Measurements from ENCODE around the gene EFEMP2.

Gene EFEMP2

DNA sequence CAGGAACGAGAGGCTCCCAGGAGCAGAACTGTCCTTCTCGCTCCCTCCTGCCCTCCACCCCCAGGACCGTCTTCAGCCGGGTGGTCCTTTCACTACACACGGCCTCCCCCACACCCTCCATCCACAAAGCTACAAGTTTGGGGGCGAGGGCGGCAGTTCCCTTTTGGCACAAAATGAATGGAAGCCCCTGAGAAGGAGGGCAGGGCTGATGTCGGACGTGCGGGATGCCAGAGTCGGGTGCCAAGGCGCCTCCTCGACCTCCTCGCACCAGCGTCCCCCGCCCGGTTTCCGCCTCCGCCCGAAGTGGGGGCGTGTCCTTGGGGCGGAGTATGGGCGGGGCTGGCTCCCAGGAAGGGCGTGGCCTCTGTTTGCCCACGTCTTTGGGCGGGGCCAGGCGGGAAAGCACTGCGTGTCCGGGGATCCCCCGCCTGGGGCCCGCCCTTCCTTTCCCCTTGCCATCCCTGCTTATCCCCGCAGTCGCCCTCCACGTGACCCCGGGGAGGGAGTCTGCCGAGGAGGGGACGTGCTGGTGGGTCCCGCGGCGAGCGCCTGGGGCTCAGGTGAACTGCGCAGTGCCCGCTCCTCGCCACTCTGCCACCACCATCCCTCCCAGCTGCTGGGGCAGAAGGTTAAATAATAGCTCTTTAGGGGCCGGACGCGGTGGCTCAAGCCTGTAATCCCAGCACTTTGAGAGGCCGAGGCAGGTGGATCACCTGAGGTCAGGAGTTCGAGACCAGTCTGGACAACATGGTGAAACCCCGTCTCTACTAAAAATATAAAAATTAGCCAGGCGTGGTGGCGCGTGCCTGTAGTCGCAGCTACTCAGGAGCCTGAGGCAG is 937 bp upstream of the EFEMP2 start:
- ChIA-PET CTCF (interaction anchor here (1.2 to 2.5 kb wide), 3 partner anchors 11 to 14 kb away, joined by 9 to 11 read pairs (median 11); partner anchors contain the start of genes FIBP and MUS81), POLR2A (interaction anchor here (1.1 to 3.8 kb wide), 4 partner anchors 11 to 17 kb away, joined by 3 to 20 read pairs (median 8); partner anchors contain the start of genes FIBP and MUS81)
- DNase-seq (ENCODE audit: extremely low spot score), result peak; percentile 95
- TF ChIP-seq L3MBTL2 (conservative IDR thresholded peaks at IDR 0.05), result peak; percentile 66
- peak; percentile 50; the same call in 1 of the 2 replicates for TF ChIP-seq HDGF (IDR thresholded peaks at IDR 0.05; ENCODE audit: borderline replicate concordance)
- TF ChIP-seq FOXA1 (IDR thresholded peaks at IDR 0.05), result no peak
- TF ChIP-seq SP1 (IDR thresholded peaks at IDR 0.05), result no peak; the same call in 1 of the 2 replicates
- TF ChIP-seq CTBP1 (IDR thresholded peaks at IDR 0.05; ENCODE audit: borderline replicate concordance), result no peak

DNA sequence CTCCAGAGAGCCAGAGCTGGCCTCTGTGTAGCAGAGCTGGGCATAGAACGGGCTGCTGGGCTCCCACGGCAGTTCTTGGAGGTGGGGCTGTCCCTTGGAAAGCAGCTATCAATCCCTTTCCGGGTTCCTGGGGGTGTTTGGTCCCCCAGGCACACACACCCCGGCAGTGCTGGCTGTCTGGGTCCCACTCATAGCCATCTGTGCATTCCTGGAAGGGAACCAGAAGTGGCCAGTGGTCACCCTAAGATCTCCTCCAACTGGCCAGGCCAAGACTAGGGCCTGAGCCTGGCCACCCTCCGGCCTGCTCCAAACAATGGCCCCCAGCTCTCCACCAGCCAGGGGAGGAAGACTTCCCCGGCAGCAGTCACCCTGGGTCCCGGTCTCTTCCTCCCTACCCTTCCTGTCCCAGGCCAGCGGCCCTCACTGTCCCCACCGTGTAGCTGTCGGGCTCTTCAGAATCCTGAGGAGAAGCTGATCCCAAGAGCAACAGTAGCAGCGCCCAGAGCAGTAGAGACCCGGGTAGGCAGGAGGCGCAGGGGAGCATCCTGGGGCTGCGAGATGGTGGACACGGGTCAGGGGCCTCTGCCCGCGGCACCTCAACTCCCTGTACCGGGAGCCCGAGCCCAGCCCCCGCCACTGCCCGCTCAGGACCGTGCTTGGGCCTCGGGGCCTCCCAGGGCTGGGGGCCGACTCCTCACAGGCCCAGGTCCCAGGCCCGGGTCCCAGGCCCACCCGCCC is 620 bp downstream of the EFEMP2 start:
- ChIA-PET CTCF (interaction anchor here (0.6 to 1.8 kb wide), 4 partner anchors 12 to 505 kb away, joined by 3 to 11 read pairs (median 5); partner anchors contain the start of gene FIBP), POLR2A (interaction anchor here (5.3 to 17.2 kb wide), 2 partner anchors 12 to 17 kb away, joined by 97 to 289 read pairs; partner anchors contain the start of genes CCDC85B, CFL1, FIBP and MUS81)
- DNase-seq (ENCODE audit: extremely low spot score), result no peak
- TF ChIP-seq FOXK2 (IDR thresholded peaks at IDR 0.05) (no peak), NFRKB (IDR thresholded peaks at IDR 0.05) (no peak), LEF1 (IDR thresholded peaks at IDR 0.05; ENCODE audit: borderline replicate concordance) (no peak), ARNT (IDR thresholded peaks at IDR 0.05) (no peak), HDGF (IDR thresholded peaks at IDR 0.05; ENCODE audit: borderline replicate concordance) (no peak), BHLHE40 (IDR thresholded peaks at IDR 0.05; ENCODE audit: borderline replicate concordance) (no peak), CTBP1 (IDR thresholded peaks at IDR 0.05; ENCODE audit: borderline replicate concordance) (no peak), ZNF384 (IDR thresholded peaks at IDR 0.05) (no peak), SP1 (IDR thresholded peaks at IDR 0.05) (no peak), ELF4 (IDR thresholded peaks at IDR 0.05) (no peak), SUZ12 (IDR thresholded peaks at IDR 0.05) (no peak), FOXM1 (IDR thresholded peaks at IDR 0.05; ENCODE audit: borderline replicate concordance) (no peak), FOXA1 (IDR thresholded peaks at IDR 0.05) (no peak), TARDBP (IDR thresholded peaks at IDR 0.05) (no peak), L3MBTL2 (conservative IDR thresholded peaks at IDR 0.05) (no peak)
- TF ChIP-seq, protein P1, sequence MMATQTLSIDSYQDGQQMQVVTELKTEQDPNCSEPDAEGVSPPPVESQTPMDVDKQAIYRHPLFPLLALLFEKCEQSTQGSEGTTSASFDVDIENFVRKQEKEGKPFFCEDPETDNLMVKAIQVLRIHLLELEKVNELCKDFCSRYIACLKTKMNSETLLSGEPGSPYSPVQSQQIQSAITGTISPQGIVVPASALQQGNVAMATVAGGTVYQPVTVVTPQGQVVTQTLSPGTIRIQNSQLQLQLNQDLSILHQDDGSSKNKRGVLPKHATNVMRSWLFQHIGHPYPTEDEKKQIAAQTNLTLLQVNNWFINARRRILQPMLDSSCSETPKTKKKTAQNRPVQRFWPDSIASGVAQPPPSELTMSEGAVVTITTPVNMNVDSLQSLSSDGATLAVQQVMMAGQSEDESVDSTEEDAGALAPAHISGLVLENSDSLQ (IDR thresholded peaks at IDR 0.05), result no peak

DNA sequence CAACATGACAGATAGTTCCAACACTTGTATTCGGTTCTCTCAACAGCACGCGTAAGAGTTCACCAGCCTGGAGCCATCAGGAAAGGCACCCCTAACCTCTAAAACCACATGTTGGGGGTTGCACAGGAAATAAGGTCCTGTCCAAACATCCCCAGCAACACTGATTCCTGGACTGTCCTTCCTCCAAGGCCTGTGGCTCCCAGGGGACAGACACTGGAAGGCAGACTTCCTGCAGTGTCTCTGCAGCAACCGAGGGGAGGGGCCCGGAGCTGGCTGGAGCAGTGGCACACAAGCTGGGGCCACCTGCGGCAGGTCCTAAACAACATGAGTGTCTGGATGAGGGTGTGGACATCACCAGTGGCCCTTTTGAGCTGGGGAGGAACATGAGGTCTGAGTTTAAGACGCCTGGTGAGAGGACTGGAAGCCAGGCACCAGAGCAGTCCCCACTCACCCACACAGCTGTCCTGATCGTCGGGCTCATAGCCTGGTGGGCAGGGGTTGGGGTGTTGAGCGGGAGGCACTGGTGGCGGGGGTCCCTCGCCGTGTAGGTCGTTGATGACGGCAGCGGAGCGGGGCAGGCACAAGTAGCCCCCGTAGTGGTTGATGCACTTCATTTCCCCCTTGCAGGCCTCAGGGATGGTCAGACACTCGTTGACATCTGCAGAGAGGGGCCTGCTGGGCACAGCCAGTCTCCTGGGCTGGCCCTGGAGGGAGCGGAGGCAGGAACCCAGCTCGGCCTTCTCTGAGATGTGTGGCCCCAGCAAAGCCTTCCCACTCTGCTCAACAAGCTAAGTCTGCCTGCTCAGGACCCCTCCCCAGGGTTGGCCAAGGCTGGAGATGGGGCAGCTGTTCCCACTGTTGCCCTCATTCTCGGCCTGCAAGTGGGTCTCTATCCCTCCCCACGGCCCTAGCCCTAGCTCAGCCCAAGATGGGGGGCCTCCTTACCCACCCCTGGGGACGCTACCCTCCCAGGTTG is 1.6 kb downstream of the EFEMP2 start:
- ChIA-PET POLR2A (interaction anchor here (5.3 to 17.2 kb wide), 2 partner anchors 11 to 18 kb away, joined by 97 to 289 read pairs; partner anchors contain the start of genes CCDC85B, CFL1, FIBP and MUS81), CTCF (interaction anchor here (1.2 to 1.8 kb wide), 3 partner anchors 11 to 18 kb away, joined by 5 to 11 read pairs (median 5); partner anchors contain the start of gene FIBP)
- TF ChIP-seq LEF1 (IDR thresholded peaks at IDR 0.05; ENCODE audit: borderline replicate concordance) (no peak), NFRKB (IDR thresholded peaks at IDR 0.05) (no peak), CTBP1 (IDR thresholded peaks at IDR 0.05; ENCODE audit: borderline replicate concordance) (no peak), HDGF (IDR thresholded peaks at IDR 0.05; ENCODE audit: borderline replicate concordance) (no peak), ELF4 (IDR thresholded peaks at IDR 0.05) (no peak), FOXA1 (IDR thresholded peaks at IDR 0.05) (no peak), SP1 (IDR thresholded peaks at IDR 0.05) (no peak), ARNT (IDR thresholded peaks at IDR 0.05) (no peak), ZNF384 (IDR thresholded peaks at IDR 0.05) (no peak), SUZ12 (IDR thresholded peaks at IDR 0.05) (no peak)
- DNase-seq (ENCODE audit: extremely low spot score), result no peak

DNA sequence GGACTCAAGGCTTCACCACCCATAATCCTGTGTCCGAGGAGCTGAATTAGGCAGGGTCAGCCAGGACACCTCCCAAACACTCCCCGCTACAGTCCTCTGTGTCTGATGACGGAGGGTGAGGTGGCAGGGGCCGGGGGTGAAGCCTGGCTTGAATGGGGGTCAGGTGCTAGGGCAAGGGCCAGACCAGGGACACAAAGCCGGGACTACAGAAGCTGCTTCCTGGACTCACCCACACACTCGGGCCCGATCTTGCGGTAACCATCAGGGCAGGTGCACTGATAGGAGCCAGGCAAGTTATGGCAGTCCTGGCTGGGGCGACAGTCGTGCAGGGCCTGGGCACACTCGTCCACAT is 2.3 kb downstream of the EFEMP2 start:
- no peak for DNase-seq (ENCODE audit: extremely low spot score)
- POLR2A ChIA-PET, result interaction anchor here (1.0 to 17.2 kb wide), 4 partner anchors 10 to 152 kb away, joined by 3 to 289 read pairs (median 50); partner anchors contain the start of genes CCDC85B, CFL1, FIBP and MUS81
- no peak for TF ChIP-seq LEF1 (IDR thresholded peaks at IDR 0.05; ENCODE audit: borderline replicate concordance)
- TF ChIP-seq FOXA1 (IDR thresholded peaks at IDR 0.05), result no peak
- no peak for TF ChIP-seq ELF4 (IDR thresholded peaks at IDR 0.05)
- no peak for TF ChIP-seq ZNF384 (IDR thresholded peaks at IDR 0.05)
- TF ChIP-seq CTBP1 (IDR thresholded peaks at IDR 0.05; ENCODE audit: borderline replicate concordance), result no peak
- no peak for TF ChIP-seq NFRKB (IDR thresholded peaks at IDR 0.05)
- no peak for TF ChIP-seq SUZ12 (IDR thresholded peaks at IDR 0.05)
- no peak for TF ChIP-seq BHLHE40 (IDR thresholded peaks at IDR 0.05; ENCODE audit: borderline replicate concordance)
- CTCF ChIA-PET, result interaction anchor here (1.1 kb wide), 2 partner anchors 11 to 18 kb away, joined by 3 to 4 read pairs; partner anchors contain the start of genes FIBP and MUS81

- TF ChIP-seq TARDBP (IDR thresholded peaks at IDR 0.05), result no peak
- TF ChIP-seq LEF1 (IDR thresholded peaks at IDR 0.05; ENCODE audit: borderline replicate concordance), result no peak
- no peak for TF ChIP-seq FOXA1 (IDR thresholded peaks at IDR 0.05)
- TF ChIP-seq ARNT (IDR thresholded peaks at IDR 0.05), result no peak
- TF ChIP-seq, protein P1 (IDR thresholded peaks at IDR 0.05), result no peak
- no peak for TF ChIP-seq SP1 (IDR thresholded peaks at IDR 0.05)
- TF ChIP-seq BHLHE40 (IDR thresholded peaks at IDR 0.05; ENCODE audit: borderline replicate concordance), result no peak
- no peak for TF ChIP-seq HDGF (IDR thresholded peaks at IDR 0.05; ENCODE audit: borderline replicate concordance)
- no peak for TF ChIP-seq ELF4 (IDR thresholded peaks at IDR 0.05)
- no peak for TF ChIP-seq ZNF384 (IDR thresholded peaks at IDR 0.05)
- TF ChIP-seq SUZ12 (IDR thresholded peaks at IDR 0.05), result no peak
- ChIA-PET CTCF (interaction anchor here (1.1 to 1.6 kb wide), 3 partner anchors 10 to 19 kb away, joined by 3 to 9 read pairs (median 4); partner anchors contain the start of genes FIBP and MUS81), POLR2A (interaction anchor here (1.0 to 17.2 kb wide), 5 partner anchors 10 to 158 kb away, joined by 3 to 289 read pairs (median 8); partner anchors contain the start of genes CCDC85B, CFL1, FIBP and KAT5)
- DNase-seq (ENCODE audit: extremely low spot score), result no peak
These were observed 2.8 kb downstream of the EFEMP2 start for GRCh38 chr11:65869643-65870306.

Measured in HEK293T (cell line).